ENCODE results near the gene ELOVL5.

ELOVL5 gene

GRCh38 chr6:53340536-53340935 is 8.2 kb downstream of the ELOVL5 start:
- Histone ChIP-seq H3K9ac (ENCODE audit: low read depth, low read length) (no peak overlapping the region), H3K36me3 (ENCODE audit: insufficient read depth, low read length) (no peaks in the 10 kb centered on the region), H3K9me3 (replicated peaks; ENCODE audit: low read length) (no peaks in the 10 kb centered on the region), H3K4me1 (ENCODE audit: control insufficient read depth, insufficient read depth, low read length) (no peaks in the 10 kb centered on the region), H3K4me3 (ENCODE audit: low read length) (no peak overlapping the region), H3K4me2 (ENCODE audit: low read length) (no peak overlapping the region), H3K27me3 (ENCODE audit: control insufficient read depth, insufficient read depth, low read length) (no peaks in the 10 kb centered on the region)

GRCh38 chr6:53339424-53339823 is 9.3 kb downstream of the ELOVL5 start:
- Histone ChIP-seq H3K9me3 (replicated peaks; ENCODE audit: low read length) (no peaks in the 10 kb centered on the region), H3K4me3 (ENCODE audit: low read length) (no peak overlapping the region), H3K36me3 (ENCODE audit: insufficient read depth, low read length) (no peaks in the 10 kb centered on the region), H3K9ac (ENCODE audit: low read depth, low read length) (no peak overlapping the region), H3K4me1 (ENCODE audit: control insufficient read depth, insufficient read depth, low read length) (no peaks in the 10 kb centered on the region), H3K27me3 (ENCODE audit: control insufficient read depth, insufficient read depth, low read length) (no peaks in the 10 kb centered on the region), H3K4me2 (ENCODE audit: low read length) (no peak overlapping the region)

- Histone ChIP-seq H3K4me3 (ENCODE audit: low read length) (no peak overlapping the region), H3K9ac (ENCODE audit: low read depth, low read length) (no peak overlapping the region), H3K4me1 (ENCODE audit: control insufficient read depth, insufficient read depth, low read length) (no peaks in the 10 kb centered on the region)
These were observed 10.4 kb downstream of the ELOVL5 start for GRCh38 chr6:53338304-53338703.

GRCh38 chr6:53336070-53336469 is 12.7 kb downstream of the ELOVL5 start:
- Histone ChIP-seq H3K4me1 (ENCODE audit: control insufficient read depth, insufficient read depth, low read length) (no peaks in the 10 kb centered on the region), H3K4me3 (ENCODE audit: low read length) (no peak overlapping the region), H3K36me3 (ENCODE audit: insufficient read depth, low read length) (no peaks in the 10 kb centered on the region), H3K9me3 (replicated peaks; ENCODE audit: low read length) (no peaks in the 10 kb centered on the region), H3K9ac (ENCODE audit: low read depth, low read length) (no peak overlapping the region), H3K4me2 (ENCODE audit: low read length) (no peak overlapping the region), H3K27me3 (ENCODE audit: control insufficient read depth, insufficient read depth, low read length) (no peaks in the 10 kb centered on the region)

More at GRCh38 chr6:53338304-53338703, 10.4 kb downstream of the ELOVL5 start:
- Histone ChIP-seq H3K4me2 (ENCODE audit: low read length) (no peak overlapping the region), H3K9me3 (replicated peaks; ENCODE audit: low read length) (no peaks in the 10 kb centered on the region), H3K36me3 (ENCODE audit: insufficient read depth, low read length) (no peaks in the 10 kb centered on the region), H3K27me3 (ENCODE audit: control insufficient read depth, insufficient read depth, low read length) (no peaks in the 10 kb centered on the region)

- H3K4me3 ChIP-seq (ENCODE audit: low read length), result no peak overlapping the region
- no peaks in the 10 kb centered on the region for H3K9me3 ChIP-seq (replicated peaks; ENCODE audit: low read length)
- no peak overlapping the region for H3K4me2 ChIP-seq (ENCODE audit: low read length)
- no peaks in the 10 kb centered on the region for H3K36me3 ChIP-seq (ENCODE audit: insufficient read depth, low read length)
- H3K4me1 ChIP-seq (ENCODE audit: control insufficient read depth, insufficient read depth, low read length), result no peaks in the 10 kb centered on the region
- H3K9ac ChIP-seq (ENCODE audit: low read depth, low read length), result no peak overlapping the region
- H3K27me3 ChIP-seq (ENCODE audit: control insufficient read depth, insufficient read depth, low read length), result no peaks in the 10 kb centered on the region
These were observed 13.3 kb downstream of the ELOVL5 start for GRCh38 chr6:53335224-53335994.

- Histone ChIP-seq H3K4me1 (ENCODE audit: control insufficient read depth, insufficient read depth, low read length) (peaks cover 2% of the 10 kb centered on the region), H3K9me3 (replicated peaks; ENCODE audit: low read length) (no peaks in the 10 kb centered on the region), H3K4me3 (ENCODE audit: low read length) (no peak overlapping the region), H3K27me3 (ENCODE audit: control insufficient read depth, insufficient read depth, low read length) (no peaks in the 10 kb centered on the region), H3K9ac (ENCODE audit: low read depth, low read length) (no peak overlapping the region), H3K36me3 (ENCODE audit: insufficient read depth, low read length) (no peaks in the 10 kb centered on the region), H3K4me2 (ENCODE audit: low read length) (no peak overlapping the region)
These were observed 15.0 kb downstream of the ELOVL5 start for GRCh38 chr6:53333439-53334408.

GRCh38 chr6:53331678-53332077 is 17.1 kb downstream of the ELOVL5 start:
- Histone ChIP-seq H3K36me3 (ENCODE audit: insufficient read depth, low read length) (no peaks in the 10 kb centered on the region), H3K27me3 (ENCODE audit: control insufficient read depth, insufficient read depth, low read length) (no peaks in the 10 kb centered on the region), H3K9ac (ENCODE audit: low read depth, low read length) (no peak overlapping the region), H3K9me3 (replicated peaks; ENCODE audit: low read length) (no peaks in the 10 kb centered on the region), H3K4me1 (ENCODE audit: control insufficient read depth, insufficient read depth, low read length) (peaks cover 22% of the 10 kb centered on the region), H3K4me2 (ENCODE audit: low read length) (no peak overlapping the region), H3K4me3 (ENCODE audit: low read length) (no peak overlapping the region)

GRCh38 chr6:53330137-53330536 is 18.6 kb downstream of the ELOVL5 start:
- Histone ChIP-seq H3K4me1 (ENCODE audit: control insufficient read depth, insufficient read depth, low read length) (peaks cover 36% of the 10 kb centered on the region), H3K4me2 (ENCODE audit: low read length) (no peak overlapping the region), H3K27me3 (ENCODE audit: control insufficient read depth, insufficient read depth, low read length) (no peaks in the 10 kb centered on the region), H3K9ac (ENCODE audit: low read depth, low read length) (no peak overlapping the region), H3K4me3 (ENCODE audit: low read length) (no peak overlapping the region), H3K36me3 (ENCODE audit: insufficient read depth, low read length) (no peaks in the 10 kb centered on the region), H3K9me3 (replicated peaks; ENCODE audit: low read length) (no peaks in the 10 kb centered on the region)

GRCh38 chr6:53328375-53328774 is 20.4 kb downstream of the ELOVL5 start:
- Histone ChIP-seq H3K27me3 (ENCODE audit: control insufficient read depth, insufficient read depth, low read length) (no peaks in the 10 kb centered on the region), H3K9me3 (replicated peaks; ENCODE audit: low read length) (no peaks in the 10 kb centered on the region), H3K4me1 (ENCODE audit: control insufficient read depth, insufficient read depth, low read length) (peaks cover 36% of the 10 kb centered on the region), H3K4me2 (ENCODE audit: low read length) (peak overlapping the region; percentile 23), H3K4me3 (ENCODE audit: low read length) (no peak overlapping the region), H3K9ac (ENCODE audit: low read depth, low read length) (peak overlapping the region; percentile 22), H3K36me3 (ENCODE audit: insufficient read depth, low read length) (no peaks in the 10 kb centered on the region)

- Histone ChIP-seq H3K9me3 (replicated peaks; ENCODE audit: low read length) (no peaks in the 10 kb centered on the region), H3K27me3 (ENCODE audit: control insufficient read depth, insufficient read depth, low read length) (no peaks in the 10 kb centered on the region), H3K9ac (ENCODE audit: low read depth, low read length) (no peak overlapping the region), H3K36me3 (ENCODE audit: insufficient read depth, low read length) (no peaks in the 10 kb centered on the region), H3K4me1 (ENCODE audit: control insufficient read depth, insufficient read depth, low read length) (peaks cover 44% of the 10 kb centered on the region), H3K4me3 (ENCODE audit: low read length) (peak overlapping the region; percentile 2), H3K4me2 (ENCODE audit: low read length) (peak overlapping the region; percentile 59)
These were observed 21.7 kb downstream of the ELOVL5 start for GRCh38 chr6:53327017-53327395.

GRCh38 chr6:53326372-53327016 is 22.3 kb downstream of the ELOVL5 start:
- Histone ChIP-seq H3K4me1 (ENCODE audit: control insufficient read depth, insufficient read depth, low read length) (peaks cover 49% of the 10 kb centered on the region), H3K4me2 (ENCODE audit: low read length) (peak overlapping the region; percentile 59), H3K9me3 (replicated peaks; ENCODE audit: low read length) (no peaks in the 10 kb centered on the region), H3K9ac (ENCODE audit: low read depth, low read length) (no peak overlapping the region), H3K27me3 (ENCODE audit: control insufficient read depth, insufficient read depth, low read length) (no peaks in the 10 kb centered on the region), H3K36me3 (ENCODE audit: insufficient read depth, low read length) (no peaks in the 10 kb centered on the region), H3K4me3 (ENCODE audit: low read length) (peak overlapping the region; percentile 2)
